GM03348 (cell line): ENCODE results near the gene GRID1.

Source experiments
- DNase-seq: peaks from one replicate; pipeline ENCODE4 v3.0.0; 2012; ENCODE audit warnings: low spot score

Gene GRID1

GRCh38 chr10:85597006-85597405, 769.6 kb downstream of the GRID1 start:
- DNase-seq: no peak

- DNase-seq: no peak
Observed at GRCh38 chr10:85596389-85596788, 770.2 kb downstream of the GRID1 start.

DNA sequence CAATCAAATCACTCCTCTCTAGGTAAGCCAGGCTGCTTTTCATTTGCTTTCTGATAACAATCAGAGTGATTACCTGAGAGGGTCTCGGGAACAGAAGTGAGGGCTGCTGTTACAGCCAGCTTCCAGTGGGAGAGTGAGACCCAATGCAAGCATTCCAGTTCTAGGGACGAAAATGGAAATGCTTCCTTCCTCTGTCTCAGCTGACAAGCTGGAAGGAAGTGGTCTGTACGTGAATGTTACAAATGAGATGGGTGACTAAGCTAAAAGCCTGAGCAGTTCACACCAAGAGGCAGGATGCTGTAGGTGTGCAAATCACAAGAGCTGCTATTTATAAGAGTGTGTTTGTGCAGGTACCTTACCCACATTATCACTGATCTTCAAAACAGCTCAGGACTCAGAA, 772.4 kb downstream of the GRID1 start:
- no peak for DNase-seq

DNA sequence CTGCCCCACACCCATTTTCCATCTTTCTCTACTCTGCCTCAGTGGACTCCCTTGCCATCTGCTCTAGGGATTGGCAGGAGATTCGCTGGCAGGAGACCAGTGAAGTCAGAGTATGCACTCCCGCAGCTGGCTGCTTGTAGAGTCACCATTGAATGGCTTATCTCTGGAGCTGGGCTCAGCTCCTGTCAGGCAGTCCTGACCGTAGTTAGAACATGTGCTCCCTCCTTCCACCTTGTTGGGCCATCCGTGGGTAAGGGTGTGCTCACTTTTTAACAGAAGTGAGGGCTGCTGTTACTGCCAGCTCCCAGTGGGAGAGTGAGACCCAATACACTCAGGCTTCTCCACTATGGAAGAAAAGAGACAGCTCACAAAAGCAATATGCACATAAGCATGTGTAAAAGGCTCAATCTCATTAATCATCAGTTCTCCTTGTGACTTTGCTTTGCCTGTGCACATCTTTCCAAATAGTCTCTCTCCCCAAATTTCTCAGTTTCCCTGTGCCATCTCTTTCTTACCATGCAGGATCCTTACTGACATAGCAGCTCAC, 773.3 kb downstream of the GRID1 start:
- no peak for DNase-seq

DNA sequence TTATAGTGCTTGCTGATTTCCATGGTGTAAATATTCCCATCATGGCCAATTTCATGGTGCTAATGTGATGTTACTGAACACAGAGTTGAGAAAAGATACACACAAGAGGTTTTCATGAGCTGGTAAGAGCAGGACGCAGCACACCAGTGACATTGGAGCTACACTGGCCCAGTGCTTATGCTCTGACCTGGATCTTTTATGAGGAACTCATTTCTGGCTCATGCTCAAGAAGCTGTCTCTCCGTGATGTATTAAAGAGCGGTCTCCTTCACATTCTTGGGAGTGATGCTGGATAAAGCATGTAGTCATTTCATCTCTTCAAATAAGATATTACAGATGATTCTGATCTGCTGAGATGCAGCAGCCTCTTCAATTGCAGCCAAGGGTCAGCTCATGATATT, 785.2 kb downstream of the GRID1 start:
- DNase-seq: no peak

DNA sequence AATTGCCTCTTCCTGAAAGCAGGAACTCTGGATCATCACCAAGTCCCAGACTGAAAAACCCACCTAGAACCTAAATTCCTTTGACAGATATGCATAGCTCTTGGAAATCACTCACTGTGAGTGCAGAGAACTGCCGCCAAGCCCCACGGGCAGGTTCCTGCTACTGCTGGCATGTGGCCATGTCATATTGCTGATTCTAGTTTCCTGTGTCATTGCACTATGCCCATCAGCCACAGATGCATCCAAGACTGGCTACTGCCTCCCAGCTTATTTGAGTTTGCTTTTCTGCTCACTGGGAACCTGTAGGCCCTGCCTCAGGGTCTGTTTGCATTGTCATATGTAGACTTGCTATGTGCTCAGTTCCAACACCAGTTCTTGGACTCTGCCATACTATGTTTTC, 786.0 kb downstream of the GRID1 start:
- no peak for DNase-seq

DNA sequence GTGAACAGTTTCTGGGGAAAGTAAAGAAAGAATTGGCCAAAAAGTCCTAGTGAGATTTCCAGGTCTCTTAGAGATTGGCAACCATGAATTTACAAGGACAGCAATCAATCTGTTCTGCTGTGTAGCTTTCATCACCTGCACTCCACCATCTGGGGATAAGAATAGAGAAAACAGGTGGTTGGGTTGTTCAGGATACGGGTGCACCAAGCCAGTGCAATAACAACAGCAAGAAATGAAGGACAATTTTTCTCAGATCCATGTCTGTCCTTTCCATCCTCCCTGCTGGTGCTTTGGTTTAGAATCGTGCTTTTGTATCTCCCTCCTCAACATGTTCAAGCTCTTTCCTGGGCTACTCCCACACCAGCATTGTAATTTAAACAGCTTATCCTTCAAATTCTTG, 787.7 kb downstream of the GRID1 start:
- DNase-seq: no peak

DNA sequence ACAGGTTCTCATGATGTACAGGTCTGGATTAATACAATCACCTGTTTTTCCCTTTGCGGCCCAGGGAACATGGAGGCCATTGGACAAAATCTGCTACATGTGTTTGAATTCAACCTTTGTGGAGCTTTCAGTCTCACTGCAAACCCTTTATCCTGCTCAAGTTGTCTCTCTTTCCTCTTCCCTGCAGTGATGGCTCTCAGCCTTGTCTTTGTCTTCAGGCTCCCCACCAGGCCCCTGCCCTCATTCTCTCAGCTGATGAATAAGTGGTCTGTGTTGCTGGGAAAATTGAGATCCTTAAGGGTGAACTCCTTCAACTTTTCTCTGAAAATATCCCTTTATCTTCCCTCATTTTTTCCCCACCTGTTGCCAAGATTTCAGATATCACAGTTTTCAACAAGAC, 791.2 kb downstream of the GRID1 start:
- DNase-seq: no peak

GRCh38 chr10:85570871-85571270, 795.7 kb downstream of the GRID1 start:
- no peak for DNase-seq

DNA sequence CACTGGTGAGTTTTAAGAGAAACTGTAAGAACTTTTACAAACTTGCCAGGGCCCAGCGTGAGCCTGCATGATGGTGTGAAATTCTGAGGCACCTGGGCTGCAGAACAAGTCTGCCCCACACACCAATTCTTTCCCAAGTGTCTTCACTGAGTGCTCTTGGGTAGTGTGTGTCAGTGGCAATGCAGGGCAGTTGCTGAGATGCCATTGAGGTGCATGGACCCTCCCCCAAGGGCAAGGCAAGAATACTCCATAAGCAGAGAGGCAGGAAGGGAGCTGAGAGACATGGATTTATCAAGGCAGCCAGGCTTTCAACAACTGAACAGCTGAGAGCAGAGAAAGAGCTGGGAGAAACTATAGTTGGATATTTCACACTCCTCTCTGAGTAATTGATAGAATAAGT, 801.2 kb downstream of the GRID1 start:
- no peak for DNase-seq

DNA sequence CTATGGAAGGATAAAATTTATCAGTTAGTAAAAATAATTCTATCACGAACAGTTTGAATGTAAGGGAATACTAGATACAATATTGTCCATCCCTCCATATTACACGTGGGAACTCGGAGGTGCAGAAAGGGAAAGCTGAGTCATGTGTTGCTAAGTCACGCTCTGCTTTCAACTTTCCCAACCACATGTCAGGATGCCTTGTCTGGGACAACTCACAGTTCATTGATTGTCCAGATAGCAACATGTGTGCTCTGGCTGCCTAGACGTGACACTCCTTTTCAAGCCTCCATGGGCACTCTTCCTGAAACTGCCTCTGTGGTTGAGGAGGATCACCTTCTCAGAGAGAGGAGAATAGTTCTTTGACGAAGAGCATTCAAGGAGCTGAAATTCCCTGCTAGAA, 808.1 kb downstream of the GRID1 start:
- no peak for DNase-seq

GRCh38 chr10:85557706-85558105, 808.9 kb downstream of the GRID1 start:
- no peak for DNase-seq

DNA sequence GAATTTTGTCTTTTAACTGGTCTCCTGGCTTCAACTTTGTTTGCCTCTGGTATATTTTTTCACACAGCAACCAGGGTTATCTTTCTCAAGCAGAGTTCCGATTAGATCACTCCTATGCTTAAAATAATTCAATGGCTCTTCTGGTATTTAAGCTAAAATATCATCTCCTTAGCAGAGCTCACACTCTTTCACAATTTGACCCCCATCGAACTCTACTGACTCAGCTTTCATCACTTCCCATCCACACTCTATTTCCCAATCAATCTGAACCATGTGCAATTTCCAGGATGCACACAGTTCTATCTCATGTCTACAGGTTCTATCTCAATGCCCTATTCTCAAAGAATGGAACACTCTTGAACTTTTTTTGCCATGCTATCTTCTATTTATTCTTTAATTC, 809.5 kb downstream of the GRID1 start:
- DNase-seq: no peak
